GM18909 (cell line): ENCODE data around the gene HDHD5.
"Not testable (repeated sequence)": the region's sequence is repeated elsewhere in the genome, so short reads cannot be mapped to it uniquely, and the experiment has no call there.

Experiments
- ATAC-seq: cut with Tn5 transposase; IDR thresholded peaks from one replicate; pipeline ENCODE4 v1.9.1; 2021; ENCODE audit warnings: mild to moderate bottlenecking; ENCODE audit not compliant: unreplicated experiment, poor library complexity

HDHD5 gene

DNA sequence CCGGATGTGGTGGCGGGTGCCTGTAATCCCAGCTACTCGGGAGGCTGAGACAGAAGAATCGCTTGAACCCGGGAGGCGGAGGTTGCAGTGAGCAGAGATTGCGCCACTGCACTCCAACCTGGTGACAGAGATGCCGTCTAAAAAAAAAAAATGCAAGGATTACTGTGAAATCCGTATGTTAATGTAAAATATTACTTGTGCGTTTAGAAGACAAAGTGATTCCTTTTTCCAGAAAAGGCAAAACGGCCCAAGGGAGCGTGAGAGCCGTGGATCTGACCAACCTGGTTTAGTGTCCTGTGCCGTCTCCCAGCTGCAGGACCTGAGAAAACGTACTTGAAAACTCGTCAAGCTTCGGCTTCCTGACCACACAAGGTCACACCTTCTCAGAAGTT is 905 bp downstream of the HDHD5 start:
- no peak for ATAC-seq

DNA sequence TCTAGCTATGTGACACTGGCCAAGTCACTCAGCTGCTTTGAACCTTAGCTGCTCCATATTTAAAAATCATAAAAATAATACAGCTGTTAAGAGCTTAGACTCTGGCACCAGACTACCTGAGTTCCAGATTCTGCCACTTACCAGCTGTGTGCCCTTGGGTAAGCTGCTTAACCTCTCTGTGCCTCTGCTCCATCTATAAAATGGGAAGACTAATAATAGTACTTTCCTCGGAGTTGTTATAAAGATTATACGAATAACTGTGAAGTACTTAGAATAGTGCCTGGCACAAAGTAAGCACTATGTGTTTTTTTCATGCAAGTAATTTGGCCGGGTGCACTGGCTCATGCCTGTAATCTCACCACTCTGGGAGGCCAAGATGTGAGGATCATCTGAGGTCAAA is 1.4 kb downstream of the HDHD5 start:
- ATAC-seq: no peak

DNA sequence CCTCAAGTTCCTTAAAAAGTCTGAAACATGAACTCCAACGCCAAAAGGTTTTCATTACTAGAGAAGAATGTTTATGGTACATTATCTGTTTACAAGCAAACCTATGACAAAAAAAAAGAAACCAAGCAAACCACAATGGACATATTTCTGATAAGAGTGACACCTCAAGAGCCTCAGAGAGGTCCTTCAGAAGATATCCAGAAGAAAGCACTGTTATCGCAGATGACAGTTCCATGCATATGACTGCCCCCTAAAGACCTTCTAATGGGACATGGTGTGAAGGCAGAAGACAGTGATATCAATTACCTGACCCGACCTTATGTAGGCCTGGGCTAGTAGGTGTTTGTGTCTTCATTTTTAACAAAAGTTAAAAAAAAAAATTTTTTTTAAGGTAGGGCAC is 3.1 kb downstream of the HDHD5 start:
- ATAC-seq: no peak

DNA sequence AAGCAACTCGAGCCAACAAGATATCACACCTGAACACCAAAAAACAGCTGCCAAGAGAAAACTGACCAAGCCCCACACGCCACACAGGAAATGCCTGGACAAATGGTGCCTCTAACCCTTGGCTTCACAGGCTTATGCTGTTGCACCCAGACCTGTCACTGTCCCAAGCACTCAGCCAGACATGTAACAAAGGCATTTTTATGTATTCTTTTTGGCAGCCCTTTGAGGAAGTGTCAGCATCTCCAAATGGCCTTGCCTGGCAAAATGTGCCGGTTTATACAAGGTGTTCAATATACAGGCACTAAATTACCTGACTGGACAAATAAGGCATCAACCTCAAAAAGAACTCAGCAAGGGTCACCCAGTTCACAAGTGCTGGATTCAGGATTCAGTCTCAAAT is 6.1 kb downstream of the HDHD5 start:
- no peak for ATAC-seq

DNA sequence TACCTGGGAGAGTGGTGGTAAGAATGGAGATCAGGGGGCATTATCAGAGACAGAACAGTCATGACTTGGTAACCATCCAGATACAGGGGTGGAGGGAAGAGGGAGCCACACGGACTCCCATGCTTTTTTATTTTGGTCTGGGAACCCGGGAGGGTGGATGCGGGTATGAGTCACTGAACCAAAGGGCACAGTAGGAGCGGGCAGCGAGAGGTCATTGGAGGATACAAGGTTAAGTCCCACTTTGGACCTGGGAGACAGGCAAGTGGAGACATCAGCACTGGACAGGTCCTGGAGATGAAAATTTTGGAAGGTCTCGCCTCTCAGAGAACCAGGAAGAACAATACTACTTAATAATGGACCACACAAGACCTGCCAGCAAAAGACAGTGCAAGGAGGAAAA is 6.7 kb downstream of the HDHD5 start:
- no peak for ATAC-seq

GRCh38 chr22:17149076-17149815 is 9.8 kb downstream of the HDHD5 start:
- no peak for ATAC-seq

GRCh38 chr22:17147458-17147857 is 11.6 kb downstream of the HDHD5 start:
- not testable (repeated sequence) for ATAC-seq

DNA sequence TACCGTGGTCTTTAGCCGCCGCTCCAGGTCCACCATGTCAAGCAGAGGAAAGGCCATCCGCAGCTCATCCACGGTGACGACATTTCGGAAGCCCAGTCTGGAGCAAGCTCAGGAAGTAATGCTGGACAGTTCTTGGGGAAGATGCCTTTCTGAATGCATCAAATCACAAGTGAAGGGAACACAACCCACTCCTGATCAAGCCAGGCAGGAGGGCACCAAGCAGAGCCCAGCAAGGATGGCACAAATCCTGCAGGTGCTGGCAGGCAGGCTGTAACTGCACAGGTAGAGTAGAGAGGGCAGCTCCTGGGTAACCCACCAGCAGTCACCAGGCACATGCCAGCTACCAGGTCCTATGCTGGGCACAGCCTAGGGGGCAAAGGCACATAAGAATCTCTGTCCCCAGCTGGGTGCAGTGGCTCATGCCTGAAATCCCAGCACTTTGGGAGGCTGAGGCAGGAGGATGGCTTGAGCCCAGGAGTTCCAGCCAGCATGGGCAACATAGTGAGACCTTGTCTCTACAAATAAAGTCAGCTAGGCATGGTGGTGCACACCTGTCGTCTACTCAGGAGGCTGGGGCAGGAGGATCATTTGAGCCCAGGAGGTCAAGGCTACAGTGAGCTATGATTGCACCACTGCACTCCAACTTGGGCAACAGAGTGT is 13.9 kb downstream of the HDHD5 start:
- ATAC-seq: no peak

DNA sequence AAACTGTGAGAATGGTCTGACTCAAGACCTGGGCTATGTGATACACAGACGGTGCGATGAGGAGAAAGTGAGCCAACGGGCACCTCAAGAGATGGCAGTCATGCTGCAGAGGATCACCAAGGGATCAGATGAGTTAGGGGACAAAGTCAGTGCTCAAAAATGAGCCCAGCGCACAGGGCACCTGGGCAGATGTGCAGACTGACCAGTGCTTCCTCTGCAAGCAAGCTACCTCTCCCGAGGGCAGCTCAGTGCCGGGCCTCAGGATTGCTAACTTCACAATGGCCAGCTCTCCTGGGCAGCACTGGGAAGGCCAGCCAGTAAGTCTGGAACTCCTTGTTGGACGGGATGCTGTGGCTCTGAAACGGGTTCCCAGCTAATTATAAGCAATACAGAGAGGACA is 15.3 kb downstream of the HDHD5 start:
- ATAC-seq: no peak

DNA sequence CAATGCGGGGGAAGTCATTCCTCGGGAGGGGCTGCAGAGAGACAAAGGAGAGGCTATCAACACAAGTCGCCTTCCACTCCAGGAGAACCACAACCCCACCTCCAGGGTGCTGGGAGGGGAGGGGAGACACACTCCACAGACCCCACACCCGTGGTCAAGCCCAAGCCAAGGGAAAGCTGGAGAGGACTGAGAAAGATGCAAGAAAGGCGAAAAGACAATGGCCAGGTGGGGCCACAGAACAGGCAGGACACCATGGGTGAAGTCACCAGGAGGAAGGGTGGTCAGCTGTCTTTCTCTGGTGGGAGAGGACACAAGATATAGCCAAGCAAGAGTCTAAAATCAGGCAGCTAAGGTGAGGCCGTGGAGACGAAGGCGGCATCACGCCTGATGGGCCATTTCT is 16.0 kb downstream of the HDHD5 start:
- ATAC-seq: no peak

DNA sequence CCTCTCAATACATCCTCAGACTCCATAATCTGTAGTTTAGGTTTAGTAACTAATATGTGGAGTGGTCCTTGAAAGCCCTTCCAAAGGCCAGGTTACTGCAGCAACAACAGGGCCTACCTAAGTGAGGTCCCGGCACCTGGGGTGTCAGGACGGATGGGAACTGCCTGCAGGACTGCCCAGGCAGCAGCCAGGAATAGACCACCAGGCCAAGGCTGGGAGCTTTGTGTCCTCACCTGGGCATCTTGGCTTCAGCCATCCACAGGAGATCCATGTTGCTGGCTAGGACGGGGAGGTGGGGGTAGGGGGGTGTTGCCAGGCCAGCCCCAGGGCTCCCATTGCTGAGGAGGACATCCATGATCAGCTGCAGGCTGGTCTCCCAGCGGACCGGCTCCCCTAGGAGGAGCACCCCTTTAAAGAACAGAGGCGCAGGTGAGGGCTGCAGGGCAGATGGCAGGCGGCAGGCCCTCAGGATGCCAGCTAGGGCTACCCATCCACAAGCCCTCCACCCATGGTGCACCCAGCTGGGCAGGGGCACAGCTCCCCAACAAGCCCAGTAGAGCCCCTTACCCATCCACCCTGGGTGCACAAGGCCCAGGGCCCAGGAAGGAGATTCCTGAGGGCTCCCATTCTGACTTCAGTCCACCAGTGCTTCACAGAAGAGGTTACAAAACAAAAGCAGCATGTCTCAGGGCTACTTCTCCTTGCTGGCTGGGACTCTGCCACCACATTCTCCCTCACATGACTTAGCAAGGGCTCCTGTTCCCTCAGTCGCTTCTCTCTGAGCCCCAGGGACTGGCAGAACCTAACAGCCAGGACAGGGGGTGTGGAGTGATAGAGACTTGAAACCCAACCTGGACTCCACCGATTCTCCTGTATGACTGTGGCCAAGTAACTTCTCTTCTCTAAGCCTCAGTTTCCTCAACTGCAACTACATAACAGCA is 18.0 kb downstream of the HDHD5 start:
- no peak for ATAC-seq

DNA sequence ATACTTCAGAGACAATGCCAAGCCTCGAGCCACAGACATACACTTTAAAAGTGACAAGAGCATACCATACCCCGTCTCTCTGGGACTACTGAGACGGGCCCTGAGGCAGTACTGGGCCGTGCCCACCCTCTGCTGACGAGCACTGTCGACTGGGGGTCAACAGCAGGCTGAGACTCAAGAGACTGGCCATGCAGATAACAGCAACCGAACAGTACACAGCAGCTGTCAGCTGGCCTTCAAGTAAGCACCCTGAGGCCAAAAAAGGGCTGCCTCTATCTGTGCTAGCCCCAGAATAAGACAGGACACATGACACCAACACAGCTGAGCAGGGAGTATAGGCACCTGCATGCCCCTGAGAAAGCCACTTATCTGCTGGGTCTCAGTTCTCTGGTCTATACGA is 19.1 kb downstream of the HDHD5 start:
- ATAC-seq: no peak

GRCh38 chr22:17138513-17138912 is 20.6 kb downstream of the HDHD5 start:
- ATAC-seq: no peak

- ATAC-seq: no peak
Measured at GRCh38 chr22:17137861-17138425, 21.1 kb downstream of the HDHD5 start.

GRCh38 chr22:17137170-17137569 is 21.9 kb downstream of the HDHD5 start:
- no peak for ATAC-seq

- no peak for ATAC-seq
Measured at GRCh38 chr22:17135153-17135760, 23.8 kb downstream of the HDHD5 start.

- no peak for ATAC-seq
Measured at GRCh38 chr22:17133137-17133536, 25.9 kb downstream of the HDHD5 start.

DNA sequence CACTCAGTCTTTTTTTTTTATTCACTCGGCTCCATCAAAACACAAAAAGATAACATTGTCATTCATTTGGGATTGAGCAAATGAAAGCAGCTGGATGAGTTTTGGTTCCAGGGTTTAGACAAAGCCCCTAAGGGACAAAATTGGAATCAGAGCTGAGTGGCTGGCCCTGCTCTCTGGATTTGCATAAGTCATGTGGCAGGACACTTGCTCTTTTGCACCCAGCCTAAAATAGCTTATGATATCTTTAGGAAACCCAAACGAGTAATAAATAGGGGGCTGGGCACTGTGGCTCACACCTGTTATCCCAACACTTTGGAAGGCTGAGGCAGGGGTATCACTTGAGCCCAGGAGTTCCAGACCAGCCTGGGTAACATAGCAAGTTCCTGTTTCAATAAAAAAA is 27.0 kb downstream of the HDHD5 start:
- no peak for ATAC-seq

- no peak for ATAC-seq
Measured at GRCh38 chr22:17131686-17132085, 27.4 kb downstream of the HDHD5 start.

- ATAC-seq: no peak
Measured at GRCh38 chr22:17130199-17130598, 28.9 kb downstream of the HDHD5 start.
